ENCODE data around the gene SFI1. TPM values are rescaled to one million over a fixed set of nuclear protein-coding genes. Genes with fewer than 3 reads are reported as not detected.

The SFI1 gene
- total and polyA plus RNA-seq, 2 of the 8 experiments (the other 6 are each of a cell fraction or from before 2014, with no cell fraction given), result 10.4 to 30.1 TPM

Small RNA genes within 50 kb of the gene (microRNA-seq; reads per million reads assigned to microRNA genes)
- gene MIR7109 (ENCODE audit: borderline microRNAs expressed in 2 of 2, borderline number of aligned reads in 2 of 2, borderline replicate concordance in 1 of 2), result 0 to 0.20 reads per million in 2 experiments

Small RNA genes within 50 kb of the gene (small RNA-seq; reads per million reads assigned to genes)
- gene AL096701.2 (ENCODE audit: insufficient read depth) (not detected), gene RNU6-28P (ENCODE audit: insufficient read depth) (not detected)

Other genes starting within 250 kb of the SFI1 start
- gene PIK3IP1, start 204.0 kb upstream of the SFI1 start, total RNA-seq (2021; fragmentation: NEBNext Ultra II Directional; extraction: Animal tissue kit (Norgen Biotek cat#: 25700)), result 1.3 and 1.5 TPM in 2 replicates
- 0.66 and 1.00 TPM in 2 replicates for gene PIK3IP1, start 204.0 kb upstream of the SFI1 start, polyA plus RNA-seq (2011; rRNA removed)
- gene PATZ1, start 150.2 kb upstream of the SFI1 start, total RNA-seq (2021; fragmentation: NEBNext Ultra II Directional; extraction: Animal tissue kit (Norgen Biotek cat#: 25700)), result 70.8 and 70.9 TPM in 2 replicates
- gene PATZ1, start 150.2 kb upstream of the SFI1 start, polyA plus RNA-seq (2011; rRNA removed), result 62.1 and 77.5 TPM in 2 replicates
- 70.8 and 81.9 TPM in 2 replicates for gene DRG1, start 96.9 kb upstream of the SFI1 start, total RNA-seq (2021; fragmentation: NEBNext Ultra II Directional; extraction: Animal tissue kit (Norgen Biotek cat#: 25700))
- 27.2 and 45.3 TPM in 2 replicates for gene DRG1, start 96.9 kb upstream of the SFI1 start, polyA plus RNA-seq (2011; rRNA removed)
- gene EIF4ENIF1, start 6.7 kb upstream of the SFI1 start, total RNA-seq (2021; fragmentation: NEBNext Ultra II Directional; extraction: Animal tissue kit (Norgen Biotek cat#: 25700)), result 23.2 and 23.6 TPM in 2 replicates
- 18.7 and 21.9 TPM in 2 replicates for gene EIF4ENIF1, start 6.7 kb upstream of the SFI1 start, polyA plus RNA-seq (2011; rRNA removed)
- gene PISD, start 165.7 kb downstream of the SFI1 start, total RNA-seq (2021; fragmentation: NEBNext Ultra II Directional; extraction: Animal tissue kit (Norgen Biotek cat#: 25700)), result 46.0 and 47.8 TPM in 2 replicates
- gene PISD, start 165.7 kb downstream of the SFI1 start, polyA plus RNA-seq (2011; rRNA removed), result 48.2 and 74.5 TPM in 2 replicates